ENCODE data around the gene HP1BP3.

The HP1BP3 gene

GRCh38 chr1:20767271-20767670, 19.8 kb downstream of the HP1BP3 start:
- DNase-seq (ENCODE audit: low read depth) = no peak

- DNase-seq (ENCODE audit: low read depth) = no peak
These were observed 23.7 kb downstream of the HP1BP3 start for GRCh38 chr1:20763417-20763816.

DNA sequence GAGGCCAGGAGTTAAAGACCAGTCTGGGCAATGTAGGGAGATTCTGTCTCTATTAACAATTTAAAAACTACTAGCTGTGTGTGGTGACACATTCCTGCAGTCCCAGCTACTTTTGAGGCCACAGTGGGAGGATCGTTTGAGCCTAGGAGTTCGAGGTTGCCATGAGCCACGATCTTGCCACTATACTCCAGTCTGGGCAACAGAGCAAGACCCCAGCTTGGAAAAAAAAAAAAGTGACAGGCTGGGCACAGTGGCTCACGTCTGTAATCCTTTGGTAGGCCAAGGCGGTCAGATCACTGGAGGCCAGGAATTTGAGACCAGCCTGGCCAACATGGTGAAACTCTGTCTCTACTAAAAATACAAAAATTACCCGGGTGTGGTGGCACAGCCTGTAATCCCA, 26.8 kb downstream of the HP1BP3 start:
- DNase-seq (ENCODE audit: low read depth) = no peak

DNA sequence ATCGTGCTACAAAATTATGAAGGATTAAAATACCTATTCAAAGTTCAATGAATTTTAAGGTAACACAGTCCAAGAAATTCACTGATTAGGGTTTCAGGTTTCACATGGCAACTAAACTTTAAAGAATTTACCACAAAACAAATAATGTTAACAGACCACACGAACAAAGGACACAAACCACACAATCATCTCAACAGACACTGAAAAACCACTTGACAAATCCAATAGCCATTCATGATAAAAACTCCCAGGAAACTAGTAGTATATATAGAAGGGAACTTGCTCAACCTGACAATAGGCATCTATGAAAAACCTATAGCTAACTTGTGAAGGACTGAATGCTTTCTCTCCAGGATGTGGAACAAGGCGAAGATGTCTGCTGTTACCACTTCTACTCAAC, 33.5 kb downstream of the HP1BP3 start:
- no peak for DNase-seq (ENCODE audit: low read depth)

- no peak for DNase-seq (ENCODE audit: low read depth)
These were observed 35.6 kb downstream of the HP1BP3 start for GRCh38 chr1:20751462-20751990.

GRCh38 chr1:20742671-20743070, 44.4 kb downstream of the HP1BP3 start:
- DNase-seq (ENCODE audit: low read depth) = no peak

DNA sequence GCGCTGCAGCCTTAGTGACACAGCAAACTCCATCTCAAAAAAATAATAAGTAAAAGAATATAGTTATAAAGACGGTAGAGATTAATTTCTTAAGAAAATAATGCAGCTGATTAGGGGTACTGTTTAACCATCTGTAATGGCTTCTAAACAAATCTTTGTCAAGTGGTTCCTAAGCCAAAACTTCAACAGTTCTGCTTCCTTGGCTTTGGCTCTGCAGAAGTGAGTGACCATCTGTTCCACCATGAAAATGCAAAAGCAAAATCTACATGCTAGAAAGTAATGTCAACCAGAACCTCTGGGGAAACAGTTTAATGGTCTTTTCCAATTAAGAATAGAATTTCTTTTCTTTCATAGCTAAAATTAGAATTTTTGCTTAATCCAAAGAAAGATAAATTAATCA, 46.3 kb downstream of the HP1BP3 start:
- DNase-seq (ENCODE audit: low read depth) = no peak

DNA sequence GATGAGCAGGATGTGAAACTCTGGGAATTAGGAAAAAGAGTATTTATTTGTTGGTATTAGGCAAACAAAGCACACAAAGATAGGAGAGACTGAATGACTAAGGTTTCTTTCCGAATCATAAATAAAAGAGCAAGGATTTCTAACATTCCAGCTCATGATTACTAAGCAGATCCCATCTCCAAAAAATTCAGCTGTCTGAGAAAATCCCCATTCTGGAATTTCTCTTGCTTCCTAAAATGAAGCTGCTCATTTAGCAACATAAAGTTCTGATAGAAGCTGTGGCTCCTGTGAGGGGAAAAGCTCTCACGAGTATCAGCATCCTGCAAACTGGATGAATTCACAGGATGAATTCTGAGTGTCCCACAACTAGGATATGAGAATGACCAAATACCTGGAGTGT, 47.9 kb downstream of the HP1BP3 start:
- no peak for DNase-seq (ENCODE audit: low read depth)

GRCh38 chr1:20735581-20736111, 51.5 kb downstream of the HP1BP3 start:
- DNase-seq (ENCODE audit: low read depth) = no peak

- no peak for DNase-seq (ENCODE audit: low read depth)
These were observed 53.6 kb downstream of the HP1BP3 start for GRCh38 chr1:20733360-20733975.

DNA sequence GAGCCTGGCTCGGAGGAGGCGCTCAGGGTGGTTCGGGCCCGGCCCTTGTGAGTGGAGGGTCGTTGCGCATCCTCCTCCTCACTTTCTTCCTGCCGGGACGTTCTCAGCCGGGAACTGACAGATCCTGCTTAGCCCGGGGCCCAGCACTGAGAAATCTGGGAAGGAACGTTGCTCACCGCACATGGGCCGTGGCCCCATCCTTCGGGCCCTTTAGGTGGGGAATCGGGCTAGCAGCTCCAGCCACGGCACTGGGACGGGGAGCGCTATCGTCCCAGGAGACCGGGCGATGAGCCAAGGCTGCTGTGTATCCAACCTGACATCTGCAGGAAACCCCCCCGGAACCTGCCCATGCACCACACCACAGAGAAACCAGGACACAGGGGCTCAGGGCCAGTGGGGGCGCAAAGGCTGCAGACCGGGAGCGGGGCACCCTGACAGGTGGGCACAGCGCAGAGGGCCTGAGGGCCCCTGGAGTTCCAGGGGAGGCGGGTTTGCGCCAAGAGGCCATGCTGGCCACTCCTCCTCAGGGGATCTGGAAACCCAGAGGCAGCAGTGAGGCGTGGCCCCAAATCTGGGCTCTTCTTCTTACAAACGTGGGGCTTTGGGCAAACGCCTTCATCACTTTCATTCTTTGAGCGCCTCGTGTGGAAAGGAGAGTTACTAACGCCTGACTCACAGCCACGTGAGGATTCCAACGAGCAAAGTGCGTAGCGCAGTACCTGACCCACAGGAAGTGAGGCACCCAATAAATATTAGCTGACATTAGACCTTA, 54.3 kb downstream of the HP1BP3 start, which contains the start of gene SH2D5:
SH2D5 (minus strand) TSS at position 116 of the 772 bp plus-strand sequence. CDS start 4,659 bp downstream, outside the sequence.
- peak; percentile 78 for DNase-seq (ENCODE audit: low read depth)

DNA sequence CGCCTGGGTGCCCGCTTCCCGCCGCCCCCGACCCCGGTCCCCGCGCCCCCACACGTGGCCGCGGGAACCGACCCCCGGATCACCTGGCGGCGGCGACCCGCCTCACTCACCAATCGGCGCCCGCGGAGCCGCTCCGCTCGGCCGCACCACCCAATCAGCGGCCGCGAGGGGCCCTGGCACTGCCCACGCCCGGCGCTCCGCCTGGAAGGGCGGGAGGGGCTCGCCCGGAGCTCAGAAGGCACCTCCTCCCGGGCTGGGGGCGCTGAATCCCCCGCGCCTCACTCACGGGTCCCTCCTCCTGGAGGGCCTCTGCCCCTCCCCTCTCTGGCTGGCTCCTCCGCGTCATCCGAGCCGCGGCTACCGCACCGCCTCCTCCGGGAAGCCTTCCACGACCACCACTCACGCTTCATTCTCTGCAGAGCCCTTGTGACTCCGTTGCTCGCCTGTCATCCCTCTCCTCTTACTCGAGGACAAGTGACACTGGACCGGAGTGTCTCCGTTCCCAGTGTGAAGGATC, 55.0 kb downstream of the HP1BP3 start:
- peak; percentile 66 for DNase-seq (ENCODE audit: low read depth)

DNA sequence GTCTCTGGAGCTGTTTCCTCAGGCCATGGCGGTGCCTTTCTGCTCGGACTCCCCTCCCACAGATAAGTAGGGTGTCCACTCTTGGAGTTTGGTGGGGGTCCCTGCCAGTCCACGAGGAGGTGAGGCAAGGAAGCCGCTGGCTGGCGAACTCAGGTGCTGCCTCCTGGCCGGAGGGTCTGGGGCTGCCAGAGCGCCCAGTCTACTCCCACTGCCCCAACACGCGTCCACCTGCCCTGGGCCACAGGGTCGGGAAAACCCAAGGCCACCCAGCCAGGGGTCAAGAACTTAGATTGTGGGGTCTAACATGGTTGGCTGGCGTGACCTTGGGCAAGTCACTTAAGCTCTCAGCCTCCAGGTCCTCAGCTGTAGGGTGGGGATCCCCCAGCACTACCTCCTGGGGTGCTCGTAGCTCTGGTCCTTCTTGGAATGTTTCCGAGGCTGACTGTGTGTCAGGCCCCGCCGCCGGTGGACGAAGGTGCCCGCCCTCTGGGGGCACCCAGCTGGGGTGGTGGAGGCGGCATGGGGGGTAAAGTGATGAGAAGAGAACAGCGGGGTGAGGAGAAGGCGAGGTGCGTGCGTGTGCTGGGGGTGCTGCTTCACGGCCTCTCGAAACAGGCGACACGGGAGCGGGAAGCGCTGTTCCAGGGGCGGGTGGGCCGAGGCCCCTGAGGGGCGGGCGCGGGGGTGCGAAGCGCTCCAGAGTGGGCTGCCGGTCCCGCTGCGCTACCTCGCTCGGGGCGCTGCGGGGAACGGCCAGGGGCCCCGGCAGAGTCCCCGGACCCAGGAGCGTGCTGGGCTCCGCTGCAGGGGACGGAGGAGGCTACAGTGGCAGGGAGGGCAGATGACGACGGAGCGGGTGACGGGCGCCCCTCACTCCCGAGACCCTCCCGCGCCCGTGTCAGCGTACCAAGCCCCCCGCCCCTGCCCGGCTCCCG, 55.8 kb downstream of the HP1BP3 start:
- DNase-seq (ENCODE audit: low read depth) = no peak

GRCh38 chr1:20730690-20731056, 56.4 kb downstream of the HP1BP3 start:
- DNase-seq (ENCODE audit: low read depth) = no peak

GRCh38 chr1:20729990-20730689, 57.0 kb downstream of the HP1BP3 start:
- DNase-seq (ENCODE audit: low read depth) = no peak

DNA sequence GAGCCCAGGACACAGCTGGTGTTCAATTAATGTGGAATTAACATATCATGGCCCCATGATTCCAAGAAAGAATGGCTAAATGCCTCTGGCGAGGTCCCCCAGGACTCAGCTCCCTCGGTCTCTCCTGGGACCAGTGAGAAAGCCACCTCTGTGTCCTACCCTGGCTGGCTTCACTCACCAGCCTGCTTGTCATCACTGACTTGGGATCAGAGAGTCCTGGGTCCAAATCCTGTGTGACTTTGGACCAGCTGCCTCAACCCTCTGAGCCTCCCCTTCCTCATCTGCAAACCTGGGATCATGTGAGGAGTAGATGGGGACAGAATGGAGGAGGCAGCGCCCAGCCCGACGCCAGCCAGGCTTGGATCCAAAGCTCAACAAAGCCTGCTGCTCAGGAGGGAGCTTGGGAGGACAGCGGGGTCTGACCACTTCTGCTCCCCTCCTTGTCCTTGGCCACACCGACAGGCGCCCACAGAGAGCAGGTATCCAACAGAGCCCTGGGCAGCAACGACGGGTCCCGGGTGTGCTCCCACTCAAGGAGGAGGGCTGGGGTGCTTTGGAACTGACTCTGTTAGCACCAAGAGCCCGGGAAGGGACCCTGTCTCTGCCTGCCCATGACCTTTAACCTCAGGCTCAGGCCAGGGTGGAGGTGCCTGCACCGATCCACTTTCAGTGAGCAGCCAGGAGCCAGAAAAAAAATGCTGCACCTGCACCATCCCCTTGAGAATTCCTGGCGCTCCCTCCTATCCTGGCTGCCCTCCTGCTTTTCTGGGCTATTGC, 57.8 kb downstream of the HP1BP3 start:
- DNase-seq (ENCODE audit: low read depth) = no peak

DNA sequence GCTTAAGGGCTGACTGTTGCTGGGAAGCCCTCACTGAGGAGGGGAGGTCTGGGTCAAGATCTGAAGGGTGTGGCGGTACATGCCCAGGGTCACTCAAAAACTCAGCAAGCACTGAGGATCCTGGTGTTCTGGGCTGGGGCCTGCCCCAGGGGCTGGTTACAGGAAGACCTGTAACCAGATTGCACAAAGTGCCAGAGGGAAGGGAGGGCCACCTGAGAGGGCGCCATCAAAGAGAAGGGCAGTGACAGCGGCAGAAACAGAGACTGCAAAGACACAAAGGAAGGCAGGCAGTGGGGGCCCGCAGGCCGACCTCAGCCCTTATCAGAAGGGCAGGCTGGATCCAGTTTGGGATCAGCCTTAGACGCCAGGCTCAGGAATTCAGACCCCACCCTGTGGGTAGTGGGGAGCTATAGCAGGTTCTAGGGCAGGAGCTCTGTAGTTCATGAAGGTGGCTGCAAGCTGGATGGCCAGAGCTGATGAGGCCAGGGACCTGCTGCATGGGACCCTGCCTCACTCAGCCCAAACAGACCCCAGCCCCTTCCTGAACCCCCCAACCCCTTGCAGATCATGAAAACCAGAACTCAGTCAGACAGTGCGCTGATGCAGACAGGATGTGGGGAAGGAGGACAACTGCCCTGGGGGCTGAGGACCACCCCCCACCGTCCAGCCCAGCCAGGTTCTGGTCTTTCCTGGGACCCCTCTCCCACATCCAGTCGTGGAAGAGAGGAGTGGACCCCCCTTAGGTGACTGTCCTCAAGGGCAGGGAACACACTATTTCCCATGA, 58.5 kb downstream of the HP1BP3 start:
- DNase-seq (ENCODE audit: low read depth) = no peak

- DNase-seq (ENCODE audit: low read depth) = no peak
These were observed 59.3 kb downstream of the HP1BP3 start for GRCh38 chr1:20727746-20728316.

Measured in stimulated activated CD4-positive, alpha-beta T cell treated with anti-CD3 and anti-CD28 coated beads, Interleukin-2, amount 100 ng/mL, for 4 hours (primary cell).